GM19099 (cell line): ENCODE data around the gene TNPO2.

Experiments
- POLR2A ChIP-seq: IDR thresholded peaks from 3 replicates; pipeline ENCODE4 v1.6.1; 2011; ENCODE audit warnings: low read depth; ENCODE audit not compliant: insufficient read length; ENCODE audit errors: extremely low read depth

TNPO2 gene

GRCh38 chr19:12751635-12752034, 27.9 kb upstream of the TNPO2 start, which contains the start of gene BEST2:
TSS of gene BEST2 (plus strand) at chr19:12751791. CDS start at chr19:12752593, 802 bp downstream.
- TF ChIP-seq POLR2A: no peak

GRCh38 chr19:12750851-12751250, 27.1 kb upstream of the TNPO2 start:
- TF ChIP-seq POLR2A: no peak

- no peak for TF ChIP-seq POLR2A
Measured at GRCh38 chr19:12749938-12750521, 26.3 kb upstream of the TNPO2 start.

- TF ChIP-seq POLR2A: no peak
Measured at GRCh38 chr19:12748489-12748888, 24.8 kb upstream of the TNPO2 start.

- no peak for TF ChIP-seq POLR2A
Measured at GRCh38 chr19:12745166-12745897, 21.6 kb upstream of the TNPO2 start.

GRCh38 chr19:12737835-12738351, 14.2 kb upstream of the TNPO2 start:
- TF ChIP-seq POLR2A: no peak

GRCh38 chr19:12736995-12737834, 13.5 kb upstream of the TNPO2 start, which contains the start of gene GET3:
TSS of gene GET3 (plus strand) at chr19:12737497. CDS start at chr19:12737506, 9 bp downstream.
- TF ChIP-seq POLR2A: peak; percentile 89

- no peak for TF ChIP-seq POLR2A
Measured at GRCh38 chr19:12733369-12734214, 9.9 kb upstream of the TNPO2 start.

GRCh38 chr19:12731337-12731736, 7.6 kb upstream of the TNPO2 start:
- TF ChIP-seq POLR2A: no peak

GRCh38 chr19:12730064-12730463, 6.3 kb upstream of the TNPO2 start:
- TF ChIP-seq POLR2A: no peak

GRCh38 chr19:12727745-12728433, 4.2 kb upstream of the TNPO2 start:
- no peak for TF ChIP-seq POLR2A

GRCh38 chr19:12726988-12727316, 3.2 kb upstream of the TNPO2 start:
- no peak for TF ChIP-seq POLR2A

GRCh38 chr19:12723381-12723640, 421 bp downstream of the TNPO2 start:
- no peak for TF ChIP-seq POLR2A
